Fibroblast of mammary gland (primary cell): ENCODE data around the gene USP9X.

Experiments
- DNase-seq: peaks from one replicate; pipeline ENCODE4 v3.0.0-alpha.2; 2010; ENCODE audit warnings: low read depth
- H3K4me3 ChIP-seq: 2 replicates; pipeline ENCODE4 v1.5.1; 2011; ENCODE audit warnings: low read depth, mild to moderate bottlenecking, low read length, moderate library complexity; ENCODE audit not compliant: control insufficient read depth
- TF ChIP-seq, protein P1 (sequence below): conservative IDR thresholded peaks from 2 replicates; pipeline ENCODE4 v1.5.1; 2011; ENCODE audit warnings: low read depth, low read length, inconsistent platforms; ENCODE audit not compliant: control insufficient read depth, insufficient read depth

The USP9X gene

DNA sequence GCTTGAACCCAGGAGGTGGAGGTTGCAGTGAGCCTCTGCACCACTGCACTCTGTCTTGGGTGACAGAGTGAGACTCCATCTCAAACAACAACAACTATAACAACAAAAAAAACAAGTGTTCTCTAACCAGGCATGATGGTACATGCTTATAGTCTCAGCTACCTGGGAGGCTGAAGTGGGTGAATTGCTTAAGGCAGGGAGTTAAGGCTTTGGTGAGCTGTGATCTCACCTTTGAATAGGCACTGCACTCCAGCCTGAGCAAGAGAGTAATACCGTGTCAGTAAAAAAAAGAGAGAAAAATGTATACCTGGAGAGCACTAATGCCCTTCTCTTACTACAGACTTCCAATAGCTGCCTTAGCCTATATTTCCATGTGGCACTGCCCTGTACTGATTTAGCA, 18.9 kb upstream of the USP9X start:
- no peak overlapping the region for H3K4me3 ChIP-seq
- TF ChIP-seq, protein P1, sequence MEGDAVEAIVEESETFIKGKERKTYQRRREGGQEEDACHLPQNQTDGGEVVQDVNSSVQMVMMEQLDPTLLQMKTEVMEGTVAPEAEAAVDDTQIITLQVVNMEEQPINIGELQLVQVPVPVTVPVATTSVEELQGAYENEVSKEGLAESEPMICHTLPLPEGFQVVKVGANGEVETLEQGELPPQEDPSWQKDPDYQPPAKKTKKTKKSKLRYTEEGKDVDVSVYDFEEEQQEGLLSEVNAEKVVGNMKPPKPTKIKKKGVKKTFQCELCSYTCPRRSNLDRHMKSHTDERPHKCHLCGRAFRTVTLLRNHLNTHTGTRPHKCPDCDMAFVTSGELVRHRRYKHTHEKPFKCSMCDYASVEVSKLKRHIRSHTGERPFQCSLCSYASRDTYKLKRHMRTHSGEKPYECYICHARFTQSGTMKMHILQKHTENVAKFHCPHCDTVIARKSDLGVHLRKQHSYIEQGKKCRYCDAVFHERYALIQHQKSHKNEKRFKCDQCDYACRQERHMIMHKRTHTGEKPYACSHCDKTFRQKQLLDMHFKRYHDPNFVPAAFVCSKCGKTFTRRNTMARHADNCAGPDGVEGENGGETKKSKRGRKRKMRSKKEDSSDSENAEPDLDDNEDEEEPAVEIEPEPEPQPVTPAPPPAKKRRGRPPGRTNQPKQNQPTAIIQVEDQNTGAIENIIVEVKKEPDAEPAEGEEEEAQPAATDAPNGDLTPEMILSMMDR: no peak
- no peak for DNase-seq

DNA sequence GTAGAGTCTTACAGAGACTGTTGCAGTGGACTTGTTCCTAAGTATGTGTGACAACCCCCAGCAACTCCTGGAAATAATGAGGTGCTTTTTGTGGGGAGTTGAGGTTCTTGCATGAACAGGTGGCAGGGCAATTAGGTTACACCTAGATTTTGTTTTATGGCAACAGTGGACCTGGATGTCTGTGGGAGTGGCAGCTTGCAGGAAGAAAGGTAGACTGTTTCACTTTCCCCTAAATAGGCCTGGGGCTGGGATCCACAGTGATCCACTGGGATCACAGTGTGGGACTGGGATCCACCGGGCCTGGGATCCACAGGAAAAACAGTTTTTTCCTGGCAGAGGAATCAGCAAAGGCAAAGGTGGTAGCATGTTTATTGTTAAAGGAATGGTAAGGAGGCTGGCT, 18.3 kb upstream of the USP9X start:
- TF ChIP-seq, protein P1: no peak
- DNase-seq: no peak
- H3K4me3 ChIP-seq: no peak overlapping the region

- DNase-seq: no peak
Measured at GRCh38 chrX:41067721-41068120, 17.5 kb upstream of the USP9X start.

DNA sequence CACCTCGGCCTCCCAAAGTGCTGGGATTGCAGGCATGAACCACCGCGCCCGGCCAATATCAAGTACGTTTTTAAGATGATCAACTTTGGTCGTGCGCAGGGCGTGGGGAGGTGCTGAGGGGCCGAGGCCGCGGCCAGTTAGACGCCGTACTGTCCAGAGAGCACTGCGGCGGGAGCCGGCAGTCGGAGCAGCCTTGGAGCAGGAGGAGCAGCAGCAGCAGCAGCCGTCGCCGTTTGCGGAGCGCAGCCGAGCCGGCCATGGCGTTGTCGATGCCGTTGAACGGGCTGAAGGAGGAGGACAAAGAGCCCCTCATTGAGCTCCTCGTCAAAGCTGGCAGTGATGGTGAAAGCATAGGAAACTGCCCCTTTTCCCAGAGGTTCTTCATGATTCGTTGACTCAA, 8.5 kb upstream of the USP9X start:
- TF ChIP-seq, protein P1: no peak

More at GRCh38 chrX:41067721-41068120, 17.5 kb upstream of the USP9X start:
- no peak overlapping the region for H3K4me3 ChIP-seq
- TF ChIP-seq, protein P1: no peak

DNA sequence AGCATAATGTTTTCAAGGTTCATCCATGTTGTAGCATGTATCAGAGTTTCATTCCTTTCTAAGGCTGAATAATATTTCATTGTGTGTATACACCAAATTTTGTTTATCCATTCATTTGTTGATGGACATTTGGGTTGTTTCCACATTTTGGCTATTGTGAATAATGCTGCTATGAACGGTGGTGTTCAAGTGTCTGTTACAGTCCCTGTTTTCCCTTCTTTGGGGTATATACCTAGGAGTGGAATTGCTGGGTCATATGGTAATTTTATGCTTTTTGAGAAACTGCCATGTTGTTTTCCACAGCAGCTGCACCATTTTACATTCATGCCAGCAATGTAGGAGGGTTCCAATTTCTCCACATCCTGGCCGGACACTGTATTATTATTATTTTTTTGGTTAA, 3.4 kb upstream of the USP9X start:
- TF ChIP-seq, protein P1: no peak
- no peak overlapping the region for H3K4me3 ChIP-seq
- DNase-seq: no peak

More for the DNA sequence above, 8.5 kb upstream of the USP9X start:
- no peak for DNase-seq
- no peak overlapping the region for H3K4me3 ChIP-seq

DNA sequence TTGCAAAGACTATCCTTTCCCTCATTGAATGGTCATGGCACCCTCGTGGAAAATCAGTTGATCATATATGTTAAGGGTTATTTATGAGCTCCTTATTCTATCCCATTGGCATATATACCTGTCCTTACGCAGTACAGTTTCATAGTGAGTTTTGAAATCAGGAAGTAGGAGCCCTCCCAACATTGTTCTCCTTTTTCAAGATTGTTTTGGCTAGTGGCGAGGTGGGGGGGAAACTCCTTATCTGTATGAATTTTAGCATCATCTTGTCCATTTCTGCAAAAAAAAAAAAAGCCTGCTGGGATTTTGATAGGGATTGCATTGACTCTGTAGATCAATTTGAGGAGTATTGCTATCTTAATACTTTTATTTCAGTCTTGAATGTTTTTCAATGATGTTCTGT, 2.5 kb upstream of the USP9X start:
- no peak overlapping the region for H3K4me3 ChIP-seq
- TF ChIP-seq, protein P1: no peak
- DNase-seq: no peak
